ENCODE results near the gene S100A13. TPM values are rescaled to one million over a fixed set of nuclear protein-coding genes. Genes with fewer than 3 reads are reported as not detected.

S100A13 gene
- total RNA-seq, 1 experiment from 2014 or later: 111 TPM

DNA sequence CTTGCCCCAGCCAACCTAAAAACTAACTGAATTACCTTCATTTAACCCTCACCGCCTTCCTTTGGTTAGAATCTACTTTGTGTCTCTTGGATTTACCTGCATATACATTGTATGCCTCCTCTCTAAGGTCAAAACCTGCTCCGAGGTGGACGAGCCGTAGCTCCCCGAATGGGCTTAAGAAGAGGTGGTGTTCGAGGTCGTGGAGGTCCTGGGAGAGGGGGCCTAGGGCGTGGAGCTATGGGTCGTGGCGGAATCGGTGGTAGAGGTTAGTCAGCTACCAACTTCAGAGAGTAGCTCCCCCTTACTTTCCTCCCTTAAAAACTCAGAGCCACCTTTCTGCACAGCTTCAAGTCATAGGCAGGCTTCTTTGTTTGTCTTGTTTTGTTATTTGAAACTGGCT is 15.8 kb upstream of the S100A13 start:
- Histone ChIP-seq H3K36me3 (ENCODE audit: control insufficient read depth, insufficient read depth, low read length) (peaks cover 53% of the 10 kb centered on the region), H3K4me3 (ENCODE audit: low read depth in 2 of 2, low read length in 2 of 2) (no peak overlapping the region), H3K27ac (ENCODE audit: low read length) (no peak overlapping the region), H3K27me3 (ENCODE audit: control insufficient read depth, insufficient read depth, low read length) (no peaks in the 10 kb centered on the region), H3K4me1 (ENCODE audit: control insufficient read depth, insufficient read depth, low read length) (no peaks in the 10 kb centered on the region), H3K9me3 (ENCODE audit: control insufficient read depth, insufficient read depth, low read depth, low read length) (no peaks in the 10 kb centered on the region)
- TF ChIP-seq, protein P1, sequence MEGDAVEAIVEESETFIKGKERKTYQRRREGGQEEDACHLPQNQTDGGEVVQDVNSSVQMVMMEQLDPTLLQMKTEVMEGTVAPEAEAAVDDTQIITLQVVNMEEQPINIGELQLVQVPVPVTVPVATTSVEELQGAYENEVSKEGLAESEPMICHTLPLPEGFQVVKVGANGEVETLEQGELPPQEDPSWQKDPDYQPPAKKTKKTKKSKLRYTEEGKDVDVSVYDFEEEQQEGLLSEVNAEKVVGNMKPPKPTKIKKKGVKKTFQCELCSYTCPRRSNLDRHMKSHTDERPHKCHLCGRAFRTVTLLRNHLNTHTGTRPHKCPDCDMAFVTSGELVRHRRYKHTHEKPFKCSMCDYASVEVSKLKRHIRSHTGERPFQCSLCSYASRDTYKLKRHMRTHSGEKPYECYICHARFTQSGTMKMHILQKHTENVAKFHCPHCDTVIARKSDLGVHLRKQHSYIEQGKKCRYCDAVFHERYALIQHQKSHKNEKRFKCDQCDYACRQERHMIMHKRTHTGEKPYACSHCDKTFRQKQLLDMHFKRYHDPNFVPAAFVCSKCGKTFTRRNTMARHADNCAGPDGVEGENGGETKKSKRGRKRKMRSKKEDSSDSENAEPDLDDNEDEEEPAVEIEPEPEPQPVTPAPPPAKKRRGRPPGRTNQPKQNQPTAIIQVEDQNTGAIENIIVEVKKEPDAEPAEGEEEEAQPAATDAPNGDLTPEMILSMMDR (IDR thresholded peaks at IDR 0.05): no peak
- TF ChIP-seq, protein P2, sequence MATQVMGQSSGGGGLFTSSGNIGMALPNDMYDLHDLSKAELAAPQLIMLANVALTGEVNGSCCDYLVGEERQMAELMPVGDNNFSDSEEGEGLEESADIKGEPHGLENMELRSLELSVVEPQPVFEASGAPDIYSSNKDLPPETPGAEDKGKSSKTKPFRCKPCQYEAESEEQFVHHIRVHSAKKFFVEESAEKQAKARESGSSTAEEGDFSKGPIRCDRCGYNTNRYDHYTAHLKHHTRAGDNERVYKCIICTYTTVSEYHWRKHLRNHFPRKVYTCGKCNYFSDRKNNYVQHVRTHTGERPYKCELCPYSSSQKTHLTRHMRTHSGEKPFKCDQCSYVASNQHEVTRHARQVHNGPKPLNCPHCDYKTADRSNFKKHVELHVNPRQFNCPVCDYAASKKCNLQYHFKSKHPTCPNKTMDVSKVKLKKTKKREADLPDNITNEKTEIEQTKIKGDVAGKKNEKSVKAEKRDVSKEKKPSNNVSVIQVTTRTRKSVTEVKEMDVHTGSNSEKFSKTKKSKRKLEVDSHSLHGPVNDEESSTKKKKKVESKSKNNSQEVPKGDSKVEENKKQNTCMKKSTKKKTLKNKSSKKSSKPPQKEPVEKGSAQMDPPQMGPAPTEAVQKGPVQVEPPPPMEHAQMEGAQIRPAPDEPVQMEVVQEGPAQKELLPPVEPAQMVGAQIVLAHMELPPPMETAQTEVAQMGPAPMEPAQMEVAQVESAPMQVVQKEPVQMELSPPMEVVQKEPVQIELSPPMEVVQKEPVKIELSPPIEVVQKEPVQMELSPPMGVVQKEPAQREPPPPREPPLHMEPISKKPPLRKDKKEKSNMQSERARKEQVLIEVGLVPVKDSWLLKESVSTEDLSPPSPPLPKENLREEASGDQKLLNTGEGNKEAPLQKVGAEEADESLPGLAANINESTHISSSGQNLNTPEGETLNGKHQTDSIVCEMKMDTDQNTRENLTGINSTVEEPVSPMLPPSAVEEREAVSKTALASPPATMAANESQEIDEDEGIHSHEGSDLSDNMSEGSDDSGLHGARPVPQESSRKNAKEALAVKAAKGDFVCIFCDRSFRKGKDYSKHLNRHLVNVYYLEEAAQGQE (IDR thresholded peaks at IDR 0.05; ENCODE audit: insufficient read depth in 1 of 2, low read depth in 2 of 2, low read length in 1 of 2): no peak
- TF ChIP-seq TCF7L2 (IDR thresholded peaks at IDR 0.05; ENCODE audit: low read depth, low read length) (no peak), SIN3A (IDR thresholded peaks at IDR 0.05; ENCODE audit: borderline replicate concordance, insufficient read depth, low read depth, low read length) (no peak), POLR2AphosphoS5 (IDR thresholded peaks at IDR 0.05; ENCODE audit: low read depth, low read length) (no peak)
- intact Hi-C loops (cut with micrococcal nuclease; ENCODE audit: unreplicated experiment): no loop called here
- ATAC-seq (no peak), DNase-seq (ENCODE audit: low read depth, low spot score) (no peak)
- in situ Hi-C loops (cut with HindIII; ENCODE audit: low pct_unique_long_range_greater_than_20kb, low sequenced_read_pairs): no loop called here
- ChIA-PET POLR2A (interaction anchor here (1.0 kb wide), 1 partner anchor 9 kb away, joined by 4 read pairs; the partner anchor contains the start of gene CHTOP), CTCF (no interaction called here)
- no TSS peak for BruUV-seq (replicated peaks)

DNA sequence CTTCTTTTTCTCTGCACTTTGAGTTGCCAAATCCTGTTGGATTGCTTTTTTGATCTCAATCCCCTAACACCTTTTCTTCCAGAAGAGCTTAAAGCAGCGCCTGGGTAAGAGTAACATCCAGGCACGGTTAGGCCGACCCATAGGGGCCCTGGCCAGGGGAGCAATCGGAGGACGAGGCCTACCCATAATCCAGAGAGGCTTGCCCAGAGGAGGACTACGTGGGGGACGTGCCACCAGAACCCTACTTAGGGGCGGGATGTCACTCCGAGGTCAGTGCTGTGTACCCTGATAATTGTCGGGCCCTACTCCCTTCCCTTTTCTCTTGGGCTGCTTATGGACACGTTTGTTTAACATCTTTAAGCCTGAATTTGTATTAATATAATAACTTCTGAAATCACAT is 14.9 kb upstream of the S100A13 start:
- no peak overlapping the region for H3K27ac ChIP-seq (ENCODE audit: low read length)
- H3K27me3 ChIP-seq (ENCODE audit: control insufficient read depth, insufficient read depth, low read length): no peaks in the 10 kb centered on the region
- POLR2A ChIA-PET: no interaction called here
- no TSS peak for BruUV-seq (replicated peaks)
- peaks cover 60% of the 10 kb centered on the region for H3K36me3 ChIP-seq (ENCODE audit: control insufficient read depth, insufficient read depth, low read length)
- TF ChIP-seq, protein P2 (IDR thresholded peaks at IDR 0.05; ENCODE audit: insufficient read depth in 1 of 2, low read depth in 2 of 2, low read length in 1 of 2): no peak
- TF ChIP-seq SIN3A (IDR thresholded peaks at IDR 0.05; ENCODE audit: borderline replicate concordance, insufficient read depth, low read depth, low read length) (no peak), POLR2AphosphoS5 (IDR thresholded peaks at IDR 0.05; ENCODE audit: low read depth, low read length) (no peak), TCF7L2 (IDR thresholded peaks at IDR 0.05; ENCODE audit: low read depth, low read length) (no peak)
- TF ChIP-seq, protein P1 (IDR thresholded peaks at IDR 0.05): no peak
- CTCF ChIA-PET: no interaction called here
- in situ Hi-C loops (cut with HindIII; ENCODE audit: low pct_unique_long_range_greater_than_20kb, low sequenced_read_pairs) (no loop called here), intact Hi-C loops (cut with micrococcal nuclease; ENCODE audit: unreplicated experiment) (no loop called here)
- H3K4me3 ChIP-seq (ENCODE audit: low read depth in 2 of 2, low read length in 2 of 2): no peak overlapping the region
- H3K9me3 ChIP-seq (ENCODE audit: control insufficient read depth, insufficient read depth, low read depth, low read length): no peaks in the 10 kb centered on the region
- H3K4me1 ChIP-seq (ENCODE audit: control insufficient read depth, insufficient read depth, low read length): no peaks in the 10 kb centered on the region
- ATAC-seq: no peak
- no peak for DNase-seq (ENCODE audit: low read depth, low spot score)

Data from Panc1 (cell line).